ENCODE data around the gene RND1.

- no peak for TF ChIP-seq CTCF (conservative IDR thresholded peaks at IDR 0.05)
- no peak for TF ChIP-seq EZH2 (IDR thresholded peaks at IDR 0.05; ENCODE audit: low read depth)
Measured at GRCh38 chr12:48868451-48868850, 2.8 kb upstream of the RND1 start.

Data from PC-9 (cell line).